T-cell (primary cell): Measurements from ENCODE around the gene GALT. TPM values are rescaled to one million over a fixed set of nuclear protein-coding genes. Genes with fewer than 3 reads are reported as not detected.
"Not testable (repeated sequence)": the region's sequence is repeated elsewhere in the genome, so short reads cannot be mapped to it uniquely, and the experiment has no call there.

ENCODE experiments used
- ATAC-seq, 4 experiments: fragments of 200-7000 bp in 3 of 4; fragments of 150-1000 bp in 1 of 4; cut with Tn5 transposase; replicated peaks in 1 of 4; 1 replicate in 3 of 4; 2 replicates in 1 of 4; pipeline ENCODE4 v1.10.0; 2021; ENCODE audit warnings: moderate library complexity in 3 of 4, mild to moderate bottlenecking in 2 of 4, moderate number of reproducible peaks in 1 of 4
- CTCF ChIA-PET, 2 donors: fragments of 300-600 bp; sonication (Branson Sonifier 250); formaldehyde crosslinking; loops; one replicate each; lab custom pipeline; 2022; ENCODE audit warnings: antibody characterized with exemption in 2 of 2; lab: Charles Lee
- POLR2A ChIA-PET, 2 donors: fragments of 300-600 bp; sonication (Branson Sonifier 250); formaldehyde crosslinking; loops; one replicate each; lab custom pipeline; 2022; ENCODE audit warnings: antibody characterized with exemption in 2 of 2; lab: Charles Lee
- DNase-seq, 35 experiments: peaks; one replicate each; pipeline versions ENCODE4 v3.0.0 to v3.0.0-alpha.2; 2013 to 2023
- H3K27ac ChIP-seq: one replicate; pipeline ENCODE4 v1.5.1; 2013; ENCODE audit warnings: low read length
- H3K27me3 ChIP-seq, 2 experiments: replicated peaks in 1 of 2; 1 replicate in 1 of 2; 2 replicates in 1 of 2; pipeline versions ENCODE4 v1.6.1 to v1.7.0; 2013; ENCODE audit warnings: low read length in 1 of 2, mixed read lengths in 1 of 2; ENCODE audit not compliant: control insufficient read depth in 2 of 2, insufficient read depth in 2 of 2; ENCODE audit errors: extremely low read depth in 1 of 2
- H3K36me3 ChIP-seq, 2 donors: 1 replicate in 1 of 2; 2 replicates in 1 of 2; pipeline versions ENCODE4 v1.6.1 to v1.7.0; 2013; ENCODE audit warnings: low read length in 1 of 2; ENCODE audit not compliant: control insufficient read depth in 2 of 2, insufficient read depth in 1 of 2; ENCODE audit errors: extremely low read depth in 1 of 2
- H3K4me1 ChIP-seq, 2 experiments: 1 replicate in 1 of 2; 2 replicates in 1 of 2; pipeline versions ENCODE4 v1.6.1 to v1.7.0; 2013; ENCODE audit warnings: low read length in 2 of 2, mixed read lengths in 1 of 2; ENCODE audit not compliant: insufficient read depth in 2 of 2, control insufficient read depth in 1 of 2; ENCODE audit errors: extremely low read depth in 1 of 2
- H3K4me3 ChIP-seq, 2 donors: 1 replicate in 1 of 2; 2 replicates in 1 of 2; pipeline versions ENCODE4 v1.5.1 to v1.7.0; 2013; ENCODE audit warnings: mild to moderate bottlenecking in 2 of 2, low read length in 1 of 2, moderate library complexity in 1 of 2; ENCODE audit not compliant: control insufficient read depth in 1 of 2; ENCODE audit errors: extremely low read depth in 1 of 2
- H3K9me3 ChIP-seq: 2 replicates; pipeline ENCODE4 v1.7.0; 2013
- H3K27ac Mint-ChIP-seq, 2 donors: one replicate each; pipeline ENCODE4 v1.8.0; 2020 to 2021; ENCODE audit warnings: mild to moderate bottlenecking in 2 of 2, mixed read lengths in 2 of 2
- H3K27me3 Mint-ChIP-seq, 2 donors: one replicate each; pipeline ENCODE4 v1.8.0; 2021 to 2022; ENCODE audit warnings: mixed read lengths in 2 of 2
- H3K36me3 Mint-ChIP-seq: one replicate; pipeline ENCODE4 v1.8.0; 2021; ENCODE audit warnings: mixed read lengths
- H3K4me1 Mint-ChIP-seq, 3 donors: one replicate each; pipeline ENCODE4 v1.8.0; 2020 to 2022; ENCODE audit warnings: mixed read lengths in 3 of 3, mild to moderate bottlenecking in 1 of 3
- H3K4me3 Mint-ChIP-seq, 3 donors: one replicate each; pipeline ENCODE4 v1.8.0; 2020 to 2022; ENCODE audit warnings: mild to moderate bottlenecking in 3 of 3, mixed read lengths in 3 of 3, moderate library complexity in 3 of 3
- H3K9me3 Mint-ChIP-seq, 3 donors: one replicate each; pipeline ENCODE4 v1.8.0; 2020 to 2022; ENCODE audit warnings: mixed read lengths in 3 of 3
- WGBS: methylation state at CpG from one replicate; pipeline ENCODE4 v1.1.5; 2013; ENCODE audit warnings: missing lambda C conversion rate; ENCODE audit not compliant: insufficient coverage; 5-methylcytosine and 5-hydroxymethylcytosine counted together
- total RNA-seq, 35 experiments: library from RNA in 6 of 35; stranded (reverse) in 6 of 35; fragments of 120-200 nt in 1 of 35; gene quantifications; one replicate each; pipeline versions ENCODE4 v1.2.1 to v1.2.4 and lab custom pipeline; 2013 to 2026

GALT gene
- total RNA-seq, 5 donors from 2014 or later (not counting 1 experiment from before 2014, with no cell fraction given) = 177 to 255 (median 215) TPM

GRCh38 chr9:34635556-34635955 is 10.9 kb upstream of the GALT start:
- no peak overlapping the region for H3K27ac Mint-ChIP-seq
- DNase-seq (no peak), ATAC-seq (no peak)
- peaks cover 29 to 42% (median 30%) of the 10 kb centered on the region in 3 donors for H3K4me1 Mint-ChIP-seq
- Histone ChIP-seq H3K9me3 (no peaks in the 10 kb centered on the region), H3K36me3 (peaks cover 3 to 9% of the 10 kb centered on the region in 2 donors), H3K4me1 (peaks cover 13 to 40% of the 10 kb centered on the region in 2 experiments), H3K4me3 (no peak overlapping the region), H3K27me3 (peaks cover 0 to 4% of the 10 kb centered on the region in 2 experiments), H3K27ac (no peak overlapping the region)
- ChIA-PET CTCF (interaction anchor here (0.6 to 4.4 kb wide), 13 partner anchors 9 to 583 kb away, joined by 3 to 31 read pairs (median 8); partner anchors contain the start of genes RPP25L (in 2 of the 2) and DCTN3 (in 1 of the 2)), POLR2A (no interaction called here)
- H3K27me3 Mint-ChIP-seq = peaks cover under 1% of the 10 kb centered on the region in 2 donors
- H3K9me3 Mint-ChIP-seq = no peaks in the 10 kb centered on the region
- H3K4me3 Mint-ChIP-seq = peak overlapping the region; percentile 43 to 89 (median 58)
- 100% methylated on average over 3 of the region's 14 CpGs for WGBS
- H3K36me3 Mint-ChIP-seq = peaks cover 8% of the 10 kb centered on the region

- POLR2A ChIA-PET = interaction anchor here (0.6 to 2.1 kb wide), 4 partner anchors 17 to 84 kb away, joined by 3 to 10 read pairs (median 6); partner anchors contain the start of gene DCTN3 (in 1 of the 2)
- ATAC-seq (peak in 1 of 4 experiments; percentile 17), DNase-seq (no peak)
- peaks cover 8% of the 10 kb centered on the region for H3K36me3 Mint-ChIP-seq
- H3K4me3 ChIP-seq = peak overlapping the region; percentile 64 to 86
- no peaks in the 10 kb centered on the region for H3K27me3 Mint-ChIP-seq
- CTCF ChIA-PET = interaction anchor here in 1 of 2 donors (0.8 to 2.9 kb wide), 7 partner anchors 10 to 65 kb away, joined by 3 to 35 read pairs (median 7); partner anchors contain the start of genes CCL27 and GALT
- H3K27me3 ChIP-seq = no peaks in the 10 kb centered on the region
- peaks cover 29 to 42% (median 30%) of the 10 kb centered on the region in 3 donors for H3K4me1 Mint-ChIP-seq
- WGBS = 3% methylated on average over 18 of the region's 23 CpGs
- peak overlapping the region; percentile 36 for H3K27ac ChIP-seq
- peaks cover 13 to 40% of the 10 kb centered on the region in 2 experiments for H3K4me1 ChIP-seq
- H3K9me3 Mint-ChIP-seq = no peaks in the 10 kb centered on the region
- peak overlapping the region; percentile 87 to 90 (median 89) for H3K4me3 Mint-ChIP-seq
- no peaks in the 10 kb centered on the region for H3K9me3 ChIP-seq
- H3K36me3 ChIP-seq = peaks cover 3 to 9% of the 10 kb centered on the region in 2 donors
- H3K27ac Mint-ChIP-seq = peak overlapping the region; percentile 87 to 89
Measured at GRCh38 chr9:34636791-34637355, 9.6 kb upstream of the GALT start.

GRCh38 chr9:34637356-34638137 is 8.9 kb upstream of the GALT start, which contains the start of gene SIGMAR1:
TSS of gene SIGMAR1 (minus strand) at chr9:34637787. CDS start at chr9:34637697, 90 bp downstream.
- H3K27me3 ChIP-seq = no peaks in the 10 kb centered on the region
- no peaks in the 10 kb centered on the region for H3K9me3 ChIP-seq
- ChIA-PET POLR2A (interaction anchor here (0.6 to 2.1 kb wide), 9 partner anchors 9 to 493 kb away, joined by 3 to 10 read pairs (median 3); partner anchors contain the start of genes DCTN3 (in 1 of the 2), GALT (in 1 of the 2) and RPP25L (in 1 of the 2)), CTCF (interaction anchor here (0.7 to 2.9 kb wide), 10 partner anchors 9 to 65 kb away, joined by 3 to 35 read pairs (median 6); partner anchors contain the start of genes CCL27 (in 1 of the 2) and GALT (in 1 of the 2))
- Mint-ChIP-seq H3K9me3 (no peaks in the 10 kb centered on the region), H3K27me3 (no peaks in the 10 kb centered on the region), H3K36me3 (peaks cover 8% of the 10 kb centered on the region), H3K4me1 (peaks cover 29 to 42% (median 30%) of the 10 kb centered on the region in 3 donors), H3K27ac (peak within 1 kb of the TSS; percentile 96), H3K4me3 (peak within 1 kb of the TSS; percentile 87 to 90 (median 89))
- under 1% methylated on average over 64 of the region's 74 CpGs for WGBS
- DNase-seq = peak; percentile 77 to 95 (median 88)
- H3K27ac ChIP-seq = peak within 1 kb of the TSS; percentile 85
- peaks cover 3 to 9% of the 10 kb centered on the region in 2 donors for H3K36me3 ChIP-seq
- H3K4me1 ChIP-seq = peaks cover 13 to 40% of the 10 kb centered on the region in 2 experiments
- H3K4me3 ChIP-seq = peak within 1 kb of the TSS; percentile 64 to 86
- ATAC-seq = peak; percentile 93 to 96 (median 94)

GRCh38 chr9:34638138-34638445 is 8.4 kb upstream of the GALT start:
- WGBS = 4% methylated on average over 7 of the region's 7 CpGs

GRCh38 chr9:34639322-34639721 is 7.2 kb upstream of the GALT start:
- not testable (repeated sequence) for DNase-seq, H3K4me3 ChIP-seq, H3K9me3 Mint-ChIP-seq, H3K9me3 ChIP-seq, H3K36me3 Mint-ChIP-seq, H3K27me3 ChIP-seq, H3K27me3 Mint-ChIP-seq, H3K27ac ChIP-seq, H3K27ac Mint-ChIP-seq, ATAC-seq, H3K36me3 ChIP-seq
- CTCF ChIA-PET = interaction anchor here (0.6 to 2.0 kb wide), 3 partner anchors 9 to 622 kb away, joined by 3 to 7 read pairs (median 6); no protein-coding TSS in a partner anchor
- H3K4me1 ChIP-seq = peaks cover 13 to 34% of the 10 kb centered on the region in 2 experiments
- POLR2A ChIA-PET = interaction anchor here (0.6 kb wide), 2 partner anchors 8 to 21 kb away, joined by 4 to 12 read pairs; no protein-coding TSS in a partner anchor
- Mint-ChIP-seq H3K4me1 (peaks cover 22 to 36% (median 22%) of the 10 kb centered on the region in 3 donors), H3K4me3 (peak overlapping the region in 1 of 3 donors; percentile 89)
- WGBS = no CpG with 5 or more reads among the region's 8 CpGs

More at GRCh38 chr9:34638138-34638445, 8.4 kb upstream of the GALT start:
- DNase-seq = no peak
- Histone ChIP-seq H3K4me3 (peak overlapping the region; percentile 64 to 86), H3K36me3 (peaks cover 3 to 9% of the 10 kb centered on the region in 2 donors), H3K27ac (peak overlapping the region; percentile 85), H3K4me1 (peaks cover 13 to 40% of the 10 kb centered on the region in 2 experiments), H3K9me3 (no peaks in the 10 kb centered on the region), H3K27me3 (no peaks in the 10 kb centered on the region)
- H3K4me1 Mint-ChIP-seq = peaks cover 29 to 42% (median 30%) of the 10 kb centered on the region in 3 donors
- POLR2A ChIA-PET = interaction anchor here (0.9 to 2.1 kb wide), 7 partner anchors 9 to 494 kb away, joined by 3 to 10 read pairs (median 3); partner anchors contain the start of genes DCTN3 (in 1 of the 2), GALT (in 1 of the 2) and RPP25L (in 1 of the 2)
- H3K27me3 Mint-ChIP-seq = no peaks in the 10 kb centered on the region
- H3K36me3 Mint-ChIP-seq = peaks cover 8% of the 10 kb centered on the region
- no peaks in the 10 kb centered on the region for H3K9me3 Mint-ChIP-seq
- ATAC-seq = no peak
- CTCF ChIA-PET = interaction anchor here (0.7 to 2.9 kb wide), 10 partner anchors 9 to 64 kb away, joined by 3 to 35 read pairs (median 6); partner anchors contain the start of genes CCL27 (in 2 of the 2), DCTN3 (in 1 of the 2) and GALT (in 1 of the 2)
- peak overlapping the region; percentile 87 to 90 (median 89) for H3K4me3 Mint-ChIP-seq
- peak overlapping the region; percentile 96 for H3K27ac Mint-ChIP-seq
